Posterior vena cava (tissue), 2 donors: ENCODE results near the gene ARL6. TPM values are rescaled to one million over a fixed set of nuclear protein-coding genes. Genes with fewer than 3 reads are reported as not detected.

Source experiments
- DNase-seq: peaks from one replicate; pipeline ENCODE4 v3.0.0-alpha.2; 2020; ENCODE audit warnings: low spot score
- intact Hi-C, 2 donors: fragments of 100-400 bp; cut with DNase I; formaldehyde crosslinking; loops; one replicate each; pipeline versions ENCODE4 v1.14.1 to v1.14.2; 2022 to 2023
- long read RNA-seq, 2 donors: library from polyadenylated mRNA; unstranded; transcript quantifications; one replicate each; pipeline ENCODE4 v2.0.0, GENCODE V29; 2020 to 2021
- total RNA-seq, 2 donors: library from RNA; stranded (reverse); fragmentation: NEBNext Ultra II Directional; extraction: Animal tissue kit (Norgen Biotek cat#: 25700); gene quantifications; one replicate each; pipeline ENCODE4 v1.2.1, GENCODE V29; 2021
- donor health status: DM: yes; HTN: yes; CAD: no.
- donor health status: DM: yes; HTN: yes; CAD: no.

ARL6 gene, protein sequence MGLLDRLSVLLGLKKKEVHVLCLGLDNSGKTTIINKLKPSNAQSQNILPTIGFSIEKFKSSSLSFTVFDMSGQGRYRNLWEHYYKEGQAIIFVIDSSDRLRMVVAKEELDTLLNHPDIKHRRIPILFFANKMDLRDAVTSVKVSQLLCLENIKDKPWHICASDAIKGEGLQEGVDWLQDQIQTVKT
- 1 to 10 TPM; 7.7 to 8.4 TPM for total RNA-seq
- long read RNA-seq, donor 1, full-length matches to known transcripts: 2 of 4 reads
- long read RNA-seq, donor 1, partial matches to known transcripts: 1 of 4 reads
- long read RNA-seq, donor 1, other reads (novel, unspliced or antisense): 1 of 4 reads
- long read RNA-seq, donor 2, full-length matches to known transcripts: 3 of 4 reads
- long read RNA-seq, donor 2, partial matches to known transcripts: 0 of 4 reads
- long read RNA-seq, donor 2, other reads (novel, unspliced or antisense): 1 of 4 reads

DNA sequence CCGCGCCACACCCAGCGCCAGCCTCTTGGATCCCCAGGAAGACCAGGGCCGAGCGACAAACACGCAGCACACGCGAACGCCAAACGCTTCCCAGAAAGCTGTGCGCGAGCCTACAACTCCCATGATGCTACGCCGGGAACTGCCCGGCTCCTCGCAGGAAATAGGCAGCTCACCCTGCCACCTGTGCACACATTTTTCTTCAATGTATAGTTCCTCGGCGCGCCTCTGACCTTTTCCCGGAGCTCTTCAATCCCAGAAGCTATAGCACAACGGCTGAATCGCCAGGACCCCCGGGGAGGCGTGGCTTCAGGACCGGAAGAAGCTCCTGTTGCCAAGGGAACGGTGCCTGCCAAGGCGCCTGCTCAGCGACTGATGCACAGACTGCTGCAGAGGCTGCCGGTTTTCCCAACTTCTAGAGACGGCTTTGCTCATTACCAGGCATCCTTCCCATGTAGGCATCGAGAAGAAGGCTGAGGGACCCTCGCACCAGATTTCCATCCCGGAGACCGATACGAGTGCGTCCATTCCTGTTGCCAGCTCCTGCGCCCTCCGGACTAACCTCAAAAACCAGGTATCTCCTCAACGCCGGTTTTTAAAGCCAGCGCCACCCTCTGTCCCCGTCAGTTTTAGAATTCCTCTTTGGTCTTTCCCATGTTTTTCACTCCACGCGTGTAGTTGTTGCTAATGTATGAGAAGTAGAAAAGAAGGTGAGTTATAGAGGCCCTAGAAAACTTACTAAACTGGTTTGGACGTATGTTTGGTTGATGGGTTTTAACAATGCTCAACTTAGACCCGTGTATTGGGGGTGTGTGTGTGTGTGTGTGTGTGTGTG is at the start of gene ARL6:
ARL6 (plus strand) TSS at position 352 of the 832 bp plus-strand sequence. CDS start 3,350 bp downstream, outside the sequence.
- intact Hi-C loops: no loop called here
- peak; percentile 94 for DNase-seq

DNA sequence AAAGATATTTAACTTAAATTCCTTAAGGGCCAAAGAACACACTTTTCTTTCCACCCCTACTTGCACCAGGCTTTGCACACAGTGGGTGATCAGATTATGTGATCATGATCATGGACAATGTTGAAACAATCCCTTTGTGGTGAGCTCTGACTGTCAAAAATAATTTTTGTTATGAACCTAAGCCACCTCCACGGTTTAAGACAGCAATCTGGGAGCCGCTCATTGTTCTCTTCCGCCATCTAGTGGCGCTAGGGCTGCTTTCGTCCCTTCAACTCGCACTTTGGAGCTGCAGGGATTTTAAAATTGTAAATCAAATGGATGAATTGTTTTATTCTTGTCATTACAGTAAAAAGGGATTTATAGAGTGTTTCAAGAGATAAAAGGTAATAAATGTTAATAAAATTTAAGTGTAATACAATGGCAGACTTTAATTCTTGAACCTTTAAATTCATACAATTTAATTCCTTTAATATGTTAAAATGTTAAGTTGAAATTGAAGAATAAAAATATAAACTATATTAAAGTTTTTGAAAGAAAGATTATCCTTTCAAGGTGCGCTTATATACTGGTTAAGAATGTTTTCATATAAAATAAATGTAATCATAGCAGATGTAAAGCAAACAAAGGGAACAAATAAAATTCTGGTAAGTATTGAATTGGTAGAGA is 45.3 kb upstream of the ARL6 start:
- intact Hi-C loops: no loop called here
- DNase-seq: peak; percentile 84

DNA sequence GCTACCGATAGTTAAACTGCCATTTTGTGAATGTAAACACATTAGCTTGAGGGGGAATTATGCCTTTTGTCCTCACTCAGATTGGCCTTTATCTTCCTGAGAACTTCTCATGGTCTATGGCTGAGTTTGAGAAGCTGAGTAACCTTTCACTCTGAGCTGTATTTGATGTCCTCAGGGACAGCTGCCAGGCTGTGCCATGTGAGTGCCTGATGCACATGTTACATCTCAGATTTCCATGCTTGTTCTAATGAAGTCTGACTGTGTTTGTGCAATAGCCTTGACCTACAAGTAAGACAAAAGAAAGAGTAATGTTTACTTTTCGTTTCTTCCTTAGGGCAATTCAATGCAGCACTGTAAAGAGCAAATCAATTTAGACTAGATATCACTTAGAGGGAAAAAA is 44.1 kb upstream of the ARL6 start:
- DNase-seq: no peak
- intact Hi-C loops: no loop called here

DNA sequence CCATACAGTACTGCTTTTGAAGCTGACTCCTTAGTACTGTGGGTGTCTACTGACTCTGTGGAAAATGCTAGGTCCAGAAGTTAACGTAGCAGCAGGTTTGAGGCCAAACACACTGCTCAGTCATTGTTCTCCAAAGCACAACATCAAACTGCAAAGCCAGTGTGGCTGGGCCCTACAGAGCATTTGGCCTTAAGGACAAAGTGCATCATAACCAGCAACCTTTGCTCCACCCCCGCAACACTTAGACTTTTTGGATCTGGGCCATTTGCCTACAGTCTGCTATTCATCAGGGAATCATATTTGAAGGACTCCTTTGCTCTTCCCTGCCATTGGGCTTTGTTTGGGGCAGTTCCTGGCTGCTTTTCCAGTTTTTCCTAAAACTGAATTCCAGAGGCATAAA is 43.1 kb upstream of the ARL6 start:
- intact Hi-C loops: no loop called here

DNA sequence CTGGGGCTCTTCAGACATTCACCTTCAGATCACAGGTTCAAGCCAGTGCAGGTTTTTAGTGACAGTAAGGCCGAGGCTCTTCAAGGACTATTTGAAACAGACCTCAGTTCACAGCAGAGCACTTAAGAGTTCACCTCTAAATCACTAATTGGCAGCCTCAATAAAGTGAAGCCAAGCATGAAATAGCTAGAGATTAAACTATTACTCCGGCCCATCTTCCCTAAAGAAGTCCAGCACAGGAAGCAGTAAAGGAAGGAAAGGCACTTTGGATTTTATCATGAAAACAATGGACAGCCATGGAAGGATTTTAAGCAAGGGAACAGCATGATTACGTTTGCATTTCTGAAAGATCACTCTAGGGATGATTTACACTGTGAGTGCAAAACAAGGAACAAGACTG is 27.6 kb upstream of the ARL6 start:
- intact Hi-C loops: no loop called here
- DNase-seq: no peak

More for the DNA sequence above, 43.1 kb upstream of the ARL6 start:
- no peak for DNase-seq

DNA sequence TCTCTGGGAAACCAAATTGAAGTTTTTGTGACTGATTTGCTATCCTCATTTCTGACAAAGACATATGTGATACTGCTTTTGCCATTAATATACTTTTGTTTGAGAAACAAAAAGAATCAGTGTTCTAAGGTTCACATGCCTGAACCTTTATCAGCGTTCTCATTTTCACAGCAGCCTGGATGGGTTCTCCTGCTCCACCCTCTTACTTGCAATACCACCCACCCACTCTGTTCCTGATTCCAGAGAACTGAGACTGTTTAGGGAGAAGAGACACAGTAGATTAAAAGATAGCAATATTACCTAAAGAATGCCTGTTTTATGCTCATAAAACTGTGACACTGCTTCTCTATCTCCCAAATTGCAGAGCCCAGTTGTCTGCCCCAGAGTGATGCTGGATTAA is 25.8 kb upstream of the ARL6 start:
- no peak for DNase-seq
- intact Hi-C loops: no loop called here

DNA sequence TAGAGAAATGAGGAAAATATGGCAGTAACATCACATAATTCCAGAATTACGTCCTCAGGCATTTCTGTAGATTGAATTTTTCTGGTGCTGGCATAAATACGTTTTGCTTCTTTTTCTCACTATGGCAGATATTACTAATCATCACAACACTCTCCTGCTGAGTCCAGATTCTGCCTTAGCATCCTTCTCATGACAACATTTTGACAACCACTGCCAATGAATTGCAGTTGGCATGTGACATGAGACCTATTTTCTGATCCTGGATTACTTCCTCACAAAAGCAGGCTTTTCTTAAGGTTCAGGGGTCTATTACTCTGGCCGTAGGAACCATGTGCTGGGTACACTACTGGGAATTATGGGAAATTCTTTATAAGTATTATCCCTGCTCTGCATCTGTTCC is 22.5 kb upstream of the ARL6 start:
- no peak for DNase-seq
- intact Hi-C loops: no loop called here

DNA sequence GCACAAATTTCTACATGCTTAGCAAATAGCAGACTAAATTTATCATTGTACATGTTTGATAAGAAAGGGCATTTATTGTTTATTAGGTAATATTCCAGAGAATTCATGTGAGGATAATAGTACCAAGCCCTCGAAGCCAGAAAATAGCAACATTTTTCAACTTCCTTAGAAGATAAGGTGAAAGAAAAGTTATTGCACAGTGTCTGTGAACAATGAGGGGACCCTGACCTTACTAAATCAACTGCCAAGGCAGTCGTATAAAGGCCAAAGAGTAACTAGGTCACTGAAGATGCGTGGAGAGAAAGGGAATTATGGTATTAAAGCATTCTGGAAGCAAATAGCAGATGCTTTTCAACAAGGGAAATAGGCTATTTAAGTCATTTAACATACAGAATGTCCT is 20.3 kb upstream of the ARL6 start:
- no peak for DNase-seq
- intact Hi-C loops: no loop called here

DNA sequence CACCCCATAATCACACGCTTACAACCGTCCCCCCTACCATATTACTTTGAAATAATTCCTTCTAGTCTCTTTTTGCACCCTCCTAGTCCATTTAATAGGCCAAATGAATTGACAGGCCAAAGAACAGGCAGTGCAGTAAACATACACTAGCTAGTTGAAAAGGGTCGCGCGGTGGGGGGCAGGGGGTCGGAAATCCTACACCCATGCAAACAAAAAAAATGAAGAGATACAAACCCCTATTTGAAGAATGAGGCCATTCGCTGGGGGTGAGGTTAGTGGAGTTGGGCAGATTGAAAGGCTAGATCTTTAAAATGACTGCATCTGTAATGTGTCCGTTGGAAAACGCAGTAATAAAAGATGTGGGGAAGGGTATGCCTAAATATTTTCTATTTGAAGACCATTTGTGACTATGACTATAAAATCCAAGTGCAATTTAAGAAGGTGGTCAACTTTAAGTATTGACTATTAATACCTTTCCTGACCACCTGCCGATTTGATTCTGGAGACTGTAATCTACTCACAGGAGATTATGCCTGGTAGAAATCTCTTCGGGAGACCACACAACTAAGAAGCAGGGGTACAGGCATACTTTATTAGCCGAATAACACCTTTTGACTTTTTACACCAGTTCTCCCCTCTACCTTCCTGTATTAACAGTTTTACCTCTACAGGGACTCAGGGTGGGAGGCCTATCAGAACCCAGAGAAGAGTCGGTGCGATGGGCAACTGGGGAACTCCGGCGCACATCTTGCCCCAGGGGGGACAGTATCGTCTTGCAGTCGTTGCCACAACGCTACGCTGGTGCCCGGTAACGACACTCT is 762 bp upstream of the ARL6 start:
- DNase-seq: no peak
- intact Hi-C loops: no loop called here

DNA sequence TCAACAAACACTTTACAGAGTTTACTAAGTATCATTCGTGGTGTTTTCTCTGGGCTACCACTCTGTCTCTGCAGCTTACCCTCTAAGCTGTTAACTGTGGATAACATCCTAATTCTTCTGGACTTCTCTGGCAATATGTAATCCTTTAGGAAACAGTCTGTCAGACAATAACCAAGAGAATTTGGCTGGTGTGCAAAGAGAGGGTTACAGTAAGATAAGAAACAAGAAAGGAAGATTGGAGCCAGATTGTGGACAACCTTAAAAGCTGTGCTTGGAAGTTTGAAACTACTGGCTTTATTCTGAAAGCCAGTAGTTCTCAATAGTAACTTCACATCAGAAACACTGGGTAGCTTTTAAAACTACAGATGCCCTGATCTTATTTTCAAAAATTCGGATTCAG is 778 bp downstream of the ARL6 start:
- intact Hi-C loops: no loop called here
- no peak for DNase-seq

DNA sequence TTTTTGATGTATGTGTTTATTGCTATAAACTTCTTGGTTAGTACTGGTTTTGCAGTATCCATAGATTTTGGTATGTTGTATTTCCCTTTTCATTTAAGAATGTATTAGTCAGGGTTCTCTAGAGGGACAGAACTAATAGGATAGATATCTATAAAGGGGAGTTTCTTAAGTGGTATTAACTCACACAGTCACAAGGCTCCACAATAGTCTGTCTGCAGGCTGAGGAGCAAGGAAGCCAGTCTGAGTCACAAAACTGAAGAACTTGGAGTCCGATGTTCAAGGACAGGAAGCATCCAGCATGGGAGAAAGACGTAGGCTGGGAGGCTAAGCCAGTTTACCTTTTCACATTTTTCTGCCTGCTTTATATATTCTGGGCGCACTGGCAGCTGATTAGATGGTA is 8.4 kb downstream of the ARL6 start:
- intact Hi-C loops: no loop called here
- DNase-seq: no peak

DNA sequence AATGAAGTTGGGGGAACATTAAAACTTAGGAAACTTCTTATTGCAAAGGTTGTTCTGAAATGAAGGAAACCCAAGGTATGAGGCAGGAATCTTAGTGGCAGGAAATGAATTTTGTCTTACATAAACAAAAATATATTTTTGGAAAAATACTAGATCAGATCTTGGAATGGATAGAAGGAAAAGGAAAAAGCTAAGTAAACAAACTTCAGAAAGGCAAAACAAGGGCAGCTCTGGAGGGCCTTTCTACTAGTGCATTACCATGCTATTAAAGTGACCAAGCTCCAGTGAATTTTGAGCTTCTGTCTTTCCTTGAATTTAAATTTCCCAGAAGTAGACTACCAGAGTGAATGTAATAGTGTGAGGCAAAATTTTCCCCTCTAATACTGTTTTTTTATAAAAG is 13.6 kb downstream of the ARL6 start:
- intact Hi-C loops: no loop called here
- DNase-seq: no peak

DNA sequence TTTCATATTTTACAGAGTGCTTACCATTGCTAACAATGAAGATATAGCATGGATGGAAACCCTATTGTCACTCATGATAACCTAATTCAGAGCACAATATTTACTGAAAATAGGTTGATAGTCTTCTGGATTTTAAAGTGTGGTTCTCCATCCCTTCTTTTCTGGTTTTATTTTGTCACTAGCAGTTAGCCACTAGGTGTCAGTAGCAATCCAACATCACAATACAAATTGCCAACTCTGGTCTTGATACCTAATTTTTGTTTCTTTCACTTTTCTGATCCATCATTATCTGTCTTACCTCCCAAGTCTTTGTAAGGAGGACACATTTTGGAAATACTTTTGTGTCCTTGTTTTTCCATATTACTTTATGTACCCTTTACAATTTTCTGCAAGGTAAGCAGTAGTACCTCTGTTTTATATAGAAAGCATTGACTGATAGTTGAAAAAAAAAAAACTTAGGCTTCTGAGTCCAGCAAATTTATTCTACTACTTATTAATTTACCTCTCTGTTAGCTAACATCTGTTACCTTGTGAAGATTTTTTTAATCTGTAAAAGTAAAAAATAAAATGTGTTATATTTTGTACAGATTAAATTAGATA is 29.0 kb downstream of the ARL6 start:
- DNase-seq: no peak
- intact Hi-C loops: loop anchor here in 1 of 2 donors (5.0 kb wide), 1 partner anchor 229 kb away; no protein-coding TSS in a partner anchor

DNA sequence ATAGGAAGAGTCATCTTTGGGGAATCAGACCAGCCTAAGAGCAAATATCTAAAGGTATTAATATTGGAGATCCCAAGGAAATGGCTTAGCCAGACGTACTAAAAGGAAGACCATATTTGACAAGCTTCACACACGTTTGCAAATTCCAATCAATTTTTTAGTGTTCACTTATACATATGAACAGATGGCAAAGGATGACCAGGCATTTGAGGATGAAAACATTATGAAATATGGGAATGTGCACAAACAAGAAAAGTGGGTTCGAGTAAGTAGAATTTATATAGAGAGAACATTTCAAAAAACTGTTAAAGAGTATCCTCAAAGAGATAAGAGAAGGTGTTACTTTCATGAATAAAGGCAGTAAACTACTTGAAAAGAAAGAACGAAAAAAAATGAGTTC is 31.4 kb downstream of the ARL6 start:
- intact Hi-C loops: no loop called here

DNA sequence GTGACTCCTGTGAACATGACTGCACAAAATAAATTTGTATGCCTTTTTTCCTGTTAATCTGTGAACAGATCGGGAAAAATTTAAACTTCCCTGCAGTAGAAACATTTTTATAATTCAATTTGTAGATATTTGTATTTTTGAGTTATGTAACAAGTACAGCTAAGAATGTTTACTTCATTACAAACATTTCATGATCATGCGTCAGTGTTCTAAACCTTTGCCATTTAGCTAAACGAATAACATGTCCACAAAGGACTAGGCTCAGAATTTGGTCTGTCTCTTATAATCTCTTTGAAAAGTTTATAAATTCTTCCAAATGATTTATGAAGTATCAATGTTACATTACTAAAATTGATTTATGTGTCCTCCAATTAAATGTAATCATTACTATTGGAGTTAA is 39.9 kb downstream of the ARL6 start:
- DNase-seq: no peak
- intact Hi-C loops: no loop called here

More for the DNA sequence above, 31.4 kb downstream of the ARL6 start:
- DNase-seq: no peak

DNA sequence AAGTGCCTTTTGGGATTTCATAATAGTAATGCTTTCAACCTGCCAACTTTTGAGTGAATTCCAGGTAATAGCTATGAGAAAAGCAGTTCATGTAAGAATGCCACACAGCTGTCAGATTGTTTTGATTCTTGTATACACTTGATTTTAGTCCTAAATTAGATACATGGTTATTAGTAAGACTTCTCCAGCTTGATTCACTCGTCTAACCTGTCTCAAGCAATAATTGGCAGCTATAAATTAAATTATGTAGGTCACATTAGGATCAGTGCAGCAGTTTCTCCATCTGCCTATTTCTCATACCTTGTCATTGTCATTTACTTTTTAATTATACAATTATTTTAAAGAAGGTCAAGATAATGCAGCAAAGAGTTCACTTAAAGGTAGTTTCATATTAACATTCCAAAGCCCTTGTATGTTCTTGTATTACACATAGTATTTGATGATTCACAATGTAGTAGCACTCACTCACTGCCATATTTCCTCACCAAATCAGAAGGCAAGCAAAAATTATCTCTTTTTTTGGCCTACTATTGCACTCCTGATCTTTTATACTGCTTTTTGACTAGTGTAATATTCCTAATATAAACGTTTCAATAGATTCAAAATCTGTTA is 46.3 kb downstream of the ARL6 start:
- intact Hi-C loops: no loop called here
- no peak for DNase-seq

DNA sequence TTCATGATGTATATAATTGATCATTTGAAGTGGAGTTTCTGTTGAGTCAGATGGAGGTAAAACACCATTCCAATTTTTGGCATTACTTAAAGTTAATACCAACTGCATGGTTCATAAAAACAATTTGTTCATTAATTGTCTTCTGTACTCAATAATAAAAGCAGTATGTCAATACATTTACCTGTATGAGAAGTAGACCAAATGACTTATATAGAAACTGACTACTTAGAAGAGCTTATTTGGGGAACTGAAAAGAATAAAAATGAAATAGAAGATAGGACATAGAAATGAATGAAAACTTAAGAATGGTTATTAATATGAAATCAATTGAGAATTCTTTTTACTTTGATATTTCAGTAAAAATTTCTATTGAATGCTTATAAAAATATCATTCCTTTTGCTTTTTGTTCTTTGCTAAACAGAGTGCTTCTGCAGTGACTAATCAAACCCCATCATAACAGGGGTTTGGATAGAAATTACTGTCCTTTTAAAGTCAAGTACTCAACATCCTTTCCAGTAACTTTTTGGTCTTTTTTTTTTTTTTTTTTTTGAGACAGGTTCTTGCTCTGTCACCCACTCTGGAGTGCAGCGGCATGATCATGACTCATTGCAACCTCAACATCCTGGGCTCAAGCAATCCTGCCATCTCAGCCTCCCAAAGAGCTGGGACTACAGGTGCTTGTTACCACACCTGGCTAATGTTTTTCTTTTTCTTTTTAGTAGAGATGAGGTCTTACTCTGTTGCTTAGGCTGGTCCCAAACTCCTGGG is 50.8 kb downstream of the ARL6 start:
- intact Hi-C loops: no loop called here
- no peak for DNase-seq

DNA sequence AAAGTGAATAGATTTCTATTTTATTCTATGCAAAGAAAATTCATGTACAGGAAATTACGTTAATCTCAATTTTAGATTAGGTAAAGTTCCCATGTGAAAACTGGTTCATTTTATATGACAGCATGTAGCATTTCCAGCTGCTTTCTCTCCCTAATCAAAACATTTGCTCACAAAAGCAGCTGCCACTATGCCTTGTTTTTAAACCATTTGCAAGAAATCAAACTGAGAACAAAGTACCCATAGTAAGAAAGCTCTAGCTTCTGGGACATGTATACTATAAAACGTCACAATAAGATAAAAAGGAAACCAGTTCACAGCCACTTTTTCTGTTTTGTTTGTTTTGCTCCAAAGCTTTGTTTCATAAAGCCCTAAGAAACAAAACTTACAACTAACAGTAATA is 52.3 kb downstream of the ARL6 start:
- intact Hi-C loops: no loop called here
- no peak for DNase-seq
